ENCODE data around the gene FADD.

DNA sequence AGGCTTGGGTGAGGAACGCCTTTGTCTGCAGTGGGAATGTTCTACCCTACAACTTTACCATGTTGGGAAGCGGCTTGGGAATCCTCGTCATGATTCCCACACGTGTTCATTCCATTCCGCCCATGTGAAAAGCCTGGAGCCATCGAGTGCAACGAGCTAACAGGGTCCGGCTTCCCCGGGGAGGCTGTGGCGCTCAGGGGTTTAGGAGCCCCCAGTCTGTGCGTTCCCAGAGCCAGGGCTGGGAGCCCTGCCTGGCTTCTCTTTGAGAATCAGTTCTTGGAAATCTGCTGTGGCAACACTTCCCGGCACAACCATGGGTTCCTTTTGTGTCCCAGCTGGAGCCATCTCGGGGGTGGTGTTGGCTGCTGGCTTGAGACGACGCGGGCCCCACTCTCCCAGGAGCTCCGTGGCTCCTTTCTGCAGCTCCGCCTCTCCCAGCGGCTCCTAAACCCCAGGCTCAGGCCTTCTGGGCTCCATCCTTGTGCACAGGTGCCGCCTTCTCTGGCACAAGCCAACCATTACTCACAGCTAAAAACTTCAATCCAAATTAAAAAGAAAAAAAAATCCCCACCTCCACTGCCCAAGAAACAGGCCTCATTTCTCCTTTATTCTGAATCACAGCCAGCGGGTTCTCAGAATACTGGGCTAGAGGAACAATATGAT is 48.7 kb downstream of the FADD start:
- TF ChIP-seq PATZ1 (CRISPR knock-in tag; IDR thresholded peaks at IDR 0.05; ENCODE audit: borderline replicate concordance) = no peak
- TF ChIP-seq SNAI2 (CRISPR knock-in tag; IDR thresholded peaks at IDR 0.05) = no peak
- no peak for TF ChIP-seq TOX (CRISPR knock-in tag; IDR thresholded peaks at IDR 0.05; ENCODE audit: borderline replicate concordance)
- TF ChIP-seq BACH2 (CRISPR knock-in tag; IDR thresholded peaks at IDR 0.05; ENCODE audit: borderline replicate concordance) = no peak
- TF ChIP-seq ZC3H10 (CRISPR knock-in tag; IDR thresholded peaks at IDR 0.05) = no peak
- no peak for TF ChIP-seq CSDC2 (CRISPR knock-in tag; IDR thresholded peaks at IDR 0.05)
- no peak for TF ChIP-seq ISL1 (CRISPR knock-in tag; IDR thresholded peaks at IDR 0.05)
- TF ChIP-seq CSRNP3 (CRISPR knock-in tag; IDR thresholded peaks at IDR 0.05) = no peak
- TF ChIP-seq ZFP30 (CRISPR knock-in tag; IDR thresholded peaks at IDR 0.05) = no peak
- TF ChIP-seq ZFP3 (CRISPR knock-in tag; IDR thresholded peaks at IDR 0.05) = no peak
